ENCODE measurements around the gene JARID2. TPM values are rescaled to one million over a fixed set of nuclear protein-coding genes. Genes with fewer than 3 reads are reported as not detected.

The JARID2 gene
- total and polyA plus RNA-seq, 10 of the 15 experiments (the other 5 are each of a cell fraction or from before 2014, with no cell fraction given): 4.2 to 21.6 (median 11.7) TPM

- TF ChIP-seq, protein P1, sequence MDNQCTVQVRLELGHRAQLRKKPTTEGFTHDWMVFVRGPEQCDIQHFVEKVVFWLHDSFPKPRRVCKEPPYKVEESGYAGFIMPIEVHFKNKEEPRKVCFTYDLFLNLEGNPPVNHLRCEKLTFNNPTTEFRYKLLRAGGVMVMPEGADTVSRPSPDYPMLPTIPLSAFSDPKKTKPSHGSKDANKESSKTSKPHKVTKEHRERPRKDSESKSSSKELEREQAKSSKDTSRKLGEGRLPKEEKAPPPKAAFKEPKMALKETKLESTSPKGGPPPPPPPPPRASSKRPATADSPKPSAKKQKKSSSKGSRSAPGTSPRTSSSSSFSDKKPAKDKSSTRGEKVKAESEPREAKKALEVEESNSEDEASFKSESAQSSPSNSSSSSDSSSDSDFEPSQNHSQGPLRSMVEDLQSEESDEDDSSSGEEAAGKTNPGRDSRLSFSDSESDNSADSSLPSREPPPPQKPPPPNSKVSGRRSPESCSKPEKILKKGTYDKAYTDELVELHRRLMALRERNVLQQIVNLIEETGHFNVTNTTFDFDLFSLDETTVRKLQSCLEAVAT (IDR thresholded peaks at IDR 0.05): no peak
- TF ChIP-seq, protein P2, sequence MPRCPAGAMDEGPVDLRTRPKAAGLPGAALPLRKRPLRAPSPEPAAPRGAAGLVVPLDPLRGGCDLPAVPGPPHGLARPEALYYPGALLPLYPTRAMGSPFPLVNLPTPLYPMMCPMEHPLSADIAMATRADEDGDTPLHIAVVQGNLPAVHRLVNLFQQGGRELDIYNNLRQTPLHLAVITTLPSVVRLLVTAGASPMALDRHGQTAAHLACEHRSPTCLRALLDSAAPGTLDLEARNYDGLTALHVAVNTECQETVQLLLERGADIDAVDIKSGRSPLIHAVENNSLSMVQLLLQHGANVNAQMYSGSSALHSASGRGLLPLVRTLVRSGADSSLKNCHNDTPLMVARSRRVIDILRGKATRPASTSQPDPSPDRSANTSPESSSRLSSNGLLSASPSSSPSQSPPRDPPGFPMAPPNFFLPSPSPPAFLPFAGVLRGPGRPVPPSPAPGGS (IDR thresholded peaks at IDR 0.05; ENCODE audit: borderline replicate concordance, insufficient read depth, low read depth, low read length, poor library complexity, severe bottlenecking): no peak
- no peak for TF ChIP-seq ZBED1 (IDR thresholded peaks at IDR 0.05; ENCODE audit: borderline replicate concordance)
- peak overlapping the region; percentile 92 for H3K27ac ChIP-seq (ENCODE audit: control insufficient read depth, insufficient read depth)
- peak overlapping the region; percentile 94 for H3K4me2 ChIP-seq (ENCODE audit: control insufficient read depth, insufficient read depth)
- H3K79me2 ChIP-seq (ENCODE audit: control insufficient read depth, insufficient read depth, low read length): peaks cover 93% of the 10 kb centered on the region
- no TSS peak for BruUV-seq (replicated peaks)
- H3K4me3 ChIP-seq: peak overlapping the region; percentile 42; the same call in 1 of the 2 replicates
- H2AFZ ChIP-seq (ENCODE audit: control insufficient read depth, low read depth, low read length): no peak overlapping the region
- H3K36me3 ChIP-seq (ENCODE audit: control insufficient read depth in 2 of 2, insufficient read depth in 2 of 2, low read length in 1 of 2): no peaks in the 10 kb centered on the region; a peak in 1 of 4 replicates
- ChIA-PET POLR2A (interaction anchor here (1.1 to 2.4 kb wide), 4 partner anchors 36 to 158 kb away, joined by 3 to 8 read pairs (median 4); no protein-coding TSS in a partner anchor), RAD21 (ENCODE audit: unreplicated experiment) (interaction anchor here (0.6 to 6.4 kb wide), 17 partner anchors 15 to 376 kb away, joined by 3 to 66 read pairs (median 7); no protein-coding TSS in a partner anchor), CTCF (interaction anchor here (1.1 to 7.3 kb wide), 8 partner anchors 17 to 205 kb away, joined by 3 to 75 read pairs (median 6); no protein-coding TSS in a partner anchor), SMC1A (ENCODE audit: uncharacterized antibody, unreplicated experiment) (interaction anchor here (0.6 to 8.0 kb wide), 13 partner anchors 14 to 366 kb away, joined by 3 to 95 read pairs (median 10); no protein-coding TSS in a partner anchor)
- H3K27me3 ChIP-seq (replicated peaks in 1 of 2; ENCODE audit: control insufficient read depth in 2 of 2, insufficient read depth in 2 of 2, low read length in 1 of 2): no peaks in the 10 kb centered on the region
- DNase-seq (ENCODE audit: low read depth, low spot score) (no peak), FAIRE-seq (no peak), ATAC-seq (no peak)
- H4K20me1 ChIP-seq (ENCODE audit: control insufficient read depth, insufficient read depth): peaks cover 3% of the 10 kb centered on the region; the same call in 1 of the 2 replicates
- H3K4me1 ChIP-seq (ENCODE audit: control insufficient read depth, insufficient read depth, low read length): peaks cover 57% of the 10 kb centered on the region
- no peaks in the 10 kb centered on the region for H3K9me3 ChIP-seq (replicated peaks; ENCODE audit: control insufficient read depth, insufficient read depth, low read length)
- in situ Hi-C loops (cut with MboI): loop anchor here (5.0 kb wide), 1 partner anchor 135 kb away; no protein-coding TSS in a partner anchor
- intact Hi-C loops (cut with micrococcal nuclease; ENCODE audit: unreplicated experiment): loop anchor here (10.0 kb wide), 1 partner anchor 1127 kb away; no protein-coding TSS in a partner anchor
- H3K9ac ChIP-seq (ENCODE audit: control insufficient read depth, insufficient read depth, low read length): no peak overlapping the region
- 83% methylated on average over 3 of the region's 3 CpGs for WGBS (ENCODE audit: insufficient coverage, insufficient replicate concordance, low lambda C conversion rate, missing lambda C conversion rate)
Observed at GRCh38 chr6:15252195-15252594, 6.3 kb downstream of the JARID2 start.
